ENCODE results near the gene ADAP2.

GRCh38 chr17:30950189-30950588, 28.4 kb downstream of the ADAP2 start:
- TF ChIP-seq CTCF (conservative IDR thresholded peaks at IDR 0.05 in 1 of 2, IDR thresholded peaks at IDR 0.05 in 1 of 2; ENCODE audit: extremely low read depth in 1 of 2, insufficient read depth in 1 of 2, low read depth in 1 of 2, low read length in 2 of 2) (no peak), EZH2 (IDR thresholded peaks at IDR 0.05; ENCODE audit: borderline replicate concordance, low read length) (no peak)

Data from mammary epithelial cell (primary cell).